ENCODE data around the gene OR2C1. TPM values are rescaled to one million over a fixed set of nuclear protein-coding genes. Genes with fewer than 3 reads are reported as not detected.

Gene OR2C1
- total RNA-seq, 1 experiment from 2014 or later: not detected

GRCh38 chr16:3311496-3311895 is 44.2 kb upstream of the OR2C1 start:
- Histone ChIP-seq H2BK15ac (ENCODE audit: low read depth, low read length) (no peak overlapping the region), H3T11ph (ENCODE audit: low read length) (no peak overlapping the region), H3K9ac (ENCODE audit: extremely low read depth, insufficient read length, low read length) (no peak overlapping the region), H3K23me2 (ENCODE audit: insufficient read length, low read depth, low read length, poor library complexity, severe bottlenecking) (no peaks in the 10 kb centered on the region), H2BK20ac (ENCODE audit: low read depth, low read length, poor library complexity, severe bottlenecking) (no peak overlapping the region), H2AFZ (ENCODE audit: low read length) (no peak overlapping the region), H2BK12ac (ENCODE audit: insufficient read length, low read depth, low read length) (no peak overlapping the region), H3K79me1 (ENCODE audit: insufficient read depth, low read depth, low read length, poor library complexity, severe bottlenecking) (no peaks in the 10 kb centered on the region), H4K8ac (replicated peaks; ENCODE audit: insufficient read length, low read depth, low read length) (no peak overlapping the region), H2BK120ac (ENCODE audit: low read depth, low read length, poor library complexity, severe bottlenecking) (no peak overlapping the region), H2BK5ac (ENCODE audit: insufficient read length, low read length) (no peak overlapping the region), H3K23ac (ENCODE audit: insufficient read length, low read depth, low read length) (no peak overlapping the region), H4K5ac (ENCODE audit: insufficient read length, low read depth, low read length) (no peak overlapping the region), H2AK5ac (ENCODE audit: insufficient read length, low read length) (no peak overlapping the region), H4K91ac (ENCODE audit: insufficient read length, low read depth, low read length) (no peak overlapping the region), H3K4ac (ENCODE audit: low read depth, low read length) (no peak overlapping the region), H3K18ac (ENCODE audit: insufficient read length, low read depth, low read length) (no peak overlapping the region), H3K14ac (ENCODE audit: insufficient read depth, low read length) (no peak overlapping the region), H3K9me3 (ENCODE audit: control insufficient read depth, low read depth, low read length) (peaks cover 77% of the 10 kb centered on the region), H3K79me2 (ENCODE audit: insufficient read depth, low read length) (no peaks in the 10 kb centered on the region), H3K56ac (ENCODE audit: insufficient read length, low read depth, low read length) (no peak overlapping the region), H3K4me2 (ENCODE audit: insufficient read depth, insufficient read length, low read length) (no peak overlapping the region), H4K20me1 (ENCODE audit: control insufficient read depth, insufficient read depth, insufficient read length) (no peaks in the 10 kb centered on the region), H3K27ac (ENCODE audit: insufficient read length, low read depth, low read length) (no peak overlapping the region), H3K4me1 (ENCODE audit: insufficient read depth, low read length) (no peaks in the 10 kb centered on the region), H3K27me3 (ENCODE audit: insufficient read depth, low read length) (no peaks in the 10 kb centered on the region)
- peaks cover 98 to 100% (median 98%) of the 10 kb centered on the region in 3 experiments for H3K36me3 Mint-ChIP-seq (ENCODE audit: insufficient read depth in 1 of 3, low read depth in 3 of 3)
- DNase-seq: no peak
- H3K4me1 Mint-ChIP-seq: no peaks in the 10 kb centered on the region
- no peaks in the 10 kb centered on the region; the same call in none of the 2 replicates for H3K27me3 Mint-ChIP-seq (ENCODE audit: low read depth)
- peaks cover 97% of the 10 kb centered on the region in 2 experiments for H3K9me3 Mint-ChIP-seq
- no peak for TF ChIP-seq CTCF (conservative IDR thresholded peaks at IDR 0.05)
- H3K27ac Mint-ChIP-seq: no peak overlapping the region
- WGBS (ENCODE audit: extremely low coverage, insufficient read length, low lambda C conversion rate): no CpG with 5 or more reads among the region's 4 CpGs
- no peak overlapping the region for H3K4me3 Mint-ChIP-seq

Data from H9 (cell line).